Tibial nerve (tissue), 4 donors: ENCODE data around the gene RBM8A. TPM values are rescaled to one million over a fixed set of nuclear protein-coding genes. Genes with fewer than 3 reads are reported as not detected.

Experiments used
- DNase-seq, 2 donors: peaks; one replicate each; pipeline ENCODE4 v3.0.0-alpha.2; 2019; ENCODE audit warnings: low spot score in 2 of 2
- H3K27ac ChIP-seq, 4 donors: fragments of 200-600 bp; sonication (generic) in 3 of 4; one replicate each; pipeline ENCODE4 v1.5.1; 2017 to 2019; ENCODE audit warnings: mild to moderate bottlenecking in 1 of 4
- H3K27me3 ChIP-seq, 2 donors: fragments of 200-600 bp; sonication (generic) in 1 of 2; one replicate each; pipeline versions ENCODE4 v1.5.1 to v1.6.0; 2017 to 2019
- H3K36me3 ChIP-seq, 3 donors: fragments of 200-600 bp; sonication (generic); one replicate each; pipeline ENCODE4 v1.5.1; 2018 to 2019
- H3K4me1 ChIP-seq, 4 donors: fragments of 200-600 bp; sonication (generic) in 3 of 4; one replicate each; pipeline ENCODE4 v1.5.1; 2017 to 2019
- H3K4me3 ChIP-seq, 4 donors: fragments of 200-600 bp; sonication (generic) in 3 of 4; one replicate each; pipeline ENCODE4 v1.5.1; 2017 to 2019; ENCODE audit warnings: mild to moderate bottlenecking in 1 of 4, moderate library complexity in 1 of 4
- H3K9me3 ChIP-seq, 4 donors: fragments of 200-600 bp; sonication (generic) in 3 of 4; one replicate each; pipeline ENCODE4 v1.5.1; 2017 to 2019
- CTCF ChIP-seq, 5 experiments: fragments of 200-600 bp in 3 of 5; fragments of 450-650 bp in 2 of 5; sonication (generic) in 3 of 5; IDR thresholded peaks; one replicate each; pipeline ENCODE4 v1.5.1; 2016 to 2019; ENCODE audit warnings: antibody characterized with exemption in 5 of 5, mild to moderate bottlenecking in 3 of 5, moderate library complexity in 2 of 5
- EP300 ChIP-seq, 2 donors: sonication (generic); formaldehyde crosslinking; IDR thresholded peaks; one replicate each; pipeline ENCODE4 v1.6.1; 2017; ENCODE audit warnings: antibody characterized with exemption in 2 of 2, mild to moderate bottlenecking in 1 of 2
- POLR2A ChIP-seq, 2 donors: fragments of 450-650 bp; IDR thresholded peaks; one replicate each; pipeline ENCODE4 v1.6.1; 2017; ENCODE audit warnings: antibody characterized with exemption in 2 of 2, mild to moderate bottlenecking in 2 of 2, moderate library complexity in 2 of 2
- WGBS, 2 donors: methylation state at CpG; one replicate each; pipeline ENCODE4 v1.1.5; 2018; 5-methylcytosine and 5-hydroxymethylcytosine counted together
- total RNA-seq, 4 donors: library from RNA; depleted of rRNA; stranded (reverse); fragments of >200 nt; gene quantifications; one replicate each; pipeline ENCODE4 v1.1.0, GENCODE V29; 2016

Gene RBM8A
- total RNA-seq, 4 donors from 2014 or later, result 113 to 157 (median 129) TPM

GRCh38 chr1:145967288-145967687 is 40.0 kb upstream of the RBM8A start:
- peaks cover 0 to 9% (median 0%) of the 10 kb centered on the region in 3 donors for H3K36me3 ChIP-seq
- no peaks in the 10 kb centered on the region for H3K27me3 ChIP-seq
- peaks cover 0 to 33% (median 15%) of the 10 kb centered on the region in 4 donors for H3K4me1 ChIP-seq
- no peak for TF ChIP-seq CTCF (IDR thresholded peaks at IDR 0.05)
- WGBS, 2 donors, result 90 to 100% methylated on average over 2 of the region's 2 CpGs
- peaks cover 0 to 8% (median 0%) of the 10 kb centered on the region in 4 donors for H3K9me3 ChIP-seq
- no peak overlapping the region for H3K4me3 ChIP-seq
- H3K27ac ChIP-seq, result no peak overlapping the region
- DNase-seq, result no peak

DNA sequence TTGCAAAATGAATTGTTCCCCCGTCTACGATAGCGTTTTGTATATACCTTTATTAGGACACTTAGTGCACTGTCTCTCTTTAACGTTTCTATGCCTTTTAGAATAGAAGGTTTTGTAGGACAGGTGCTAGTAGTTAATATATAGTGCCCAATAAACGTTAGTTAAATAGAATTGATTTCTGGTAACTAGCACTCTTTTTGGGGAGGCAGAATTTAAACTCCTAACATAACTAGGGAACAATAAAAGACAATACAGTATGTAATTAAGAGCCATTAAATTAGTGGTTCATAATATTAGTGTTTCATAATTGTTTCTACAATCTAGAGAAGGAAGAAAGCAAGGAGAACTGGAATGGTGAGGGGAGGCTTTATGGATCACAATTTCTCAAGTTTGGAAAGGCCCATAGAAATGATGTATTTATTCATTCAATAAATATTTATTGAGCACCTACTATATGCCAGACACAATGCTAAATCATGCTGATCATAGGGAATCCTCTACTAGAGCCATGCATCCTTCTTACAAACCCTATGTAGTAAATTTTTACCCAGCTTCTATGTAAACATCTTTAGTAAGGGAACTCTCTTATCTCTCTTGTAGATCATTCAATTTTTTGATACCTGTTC is 37.9 kb upstream of the RBM8A start:
- peaks cover 0 to 9% (median 0%) of the 10 kb centered on the region in 3 donors for H3K36me3 ChIP-seq
- H3K4me3 ChIP-seq, result peak overlapping the region; percentile 34 to 74 (median 60)
- no peaks in the 10 kb centered on the region for H3K27me3 ChIP-seq
- H3K9me3 ChIP-seq, result peaks cover 0 to 8% (median 0%) of the 10 kb centered on the region in 4 donors
- H3K4me1 ChIP-seq, result peaks cover 0 to 50% (median 17%) of the 10 kb centered on the region in 4 donors
- no peak for DNase-seq
- TF ChIP-seq EP300 (IDR thresholded peaks at IDR 0.05), result no peak
- TF ChIP-seq POLR2A (IDR thresholded peaks at IDR 0.05), result no peak
- no peak for TF ChIP-seq CTCF (IDR thresholded peaks at IDR 0.05)
- WGBS, 2 donors, result 2% methylated on average over 5 of the region's 5 CpGs
- H3K27ac ChIP-seq, result peak overlapping the region; percentile 84 to 97 (median 91)

- peak; percentile 91 to 95 for DNase-seq
- H3K27me3 ChIP-seq, result no peaks in the 10 kb centered on the region
- peaks cover 0 to 57% (median 21%) of the 10 kb centered on the region in 4 donors for H3K4me1 ChIP-seq
- H3K27ac ChIP-seq, result peak within 1 kb of the TSS; percentile 84 to 97 (median 91)
- H3K36me3 ChIP-seq, result peaks cover 0 to 9% (median 0%) of the 10 kb centered on the region in 3 donors
- TF ChIP-seq CTCF (IDR thresholded peaks at IDR 0.05), result peak in 1 of 5 experiments; percentile 54
- peak; percentile 65 to 99 for TF ChIP-seq EP300 (IDR thresholded peaks at IDR 0.05)
- peak; percentile 88 to 98 for TF ChIP-seq POLR2A (IDR thresholded peaks at IDR 0.05)
- peak within 1 kb of the TSS; percentile 34 to 74 (median 60) for H3K4me3 ChIP-seq
- H3K9me3 ChIP-seq, result peaks cover 0 to 8% (median 0%) of the 10 kb centered on the region in 4 donors
- 1% methylated on average over 32 to 34 of the region's 37 CpGs for WGBS, 2 donors
Observed at GRCh38 chr1:145964328-145965118, 37.2 kb upstream of the RBM8A start, which contains the start of the genes ANKRD34A and POLR3GL. ANKRD34A (minus strand) TSS chr1:145964575; CDS start chr1:145961759, 2,816 bp downstream. POLR3GL (plus strand) TSS chr1:145964690; CDS start chr1:145974866, 10,176 bp downstream.

GRCh38 chr1:145963265-145964019 is 36.2 kb upstream of the RBM8A start:
- 36 to 42% methylated on average over 5 of the region's 5 CpGs for WGBS, 2 donors
- H3K27ac ChIP-seq, result peak overlapping the region; percentile 84 to 97 (median 91)

More at GRCh38 chr1:145963265-145964019, 36.2 kb upstream of the RBM8A start:
- Histone ChIP-seq H3K4me1 (peaks cover 0 to 66% (median 25%) of the 10 kb centered on the region in 4 donors), H3K36me3 (peaks cover 0 to 9% (median 0%) of the 10 kb centered on the region in 3 donors), H3K9me3 (peaks cover 0 to 8% (median 0%) of the 10 kb centered on the region in 4 donors), H3K27me3 (no peaks in the 10 kb centered on the region), H3K4me3 (peak overlapping the region; percentile 34 to 74 (median 60))
- TF ChIP-seq POLR2A (IDR thresholded peaks at IDR 0.05), result no peak
- no peak for TF ChIP-seq EP300 (IDR thresholded peaks at IDR 0.05)
- no peak for TF ChIP-seq CTCF (IDR thresholded peaks at IDR 0.05)
- DNase-seq, result no peak
